BE2C (cell line): ENCODE data around the gene LEMD1.

ENCODE experiments used
- DNase-seq: peaks from one replicate; pipeline ENCODE4 v3.0.0-alpha.2; 2020
- H3K27me3 ChIP-seq: fragments of 250-450 bp; sonication (Bioruptor Pico); 2 replicates; pipeline ENCODE4 v1.5.1; 2020; ENCODE audit warnings: mild to moderate bottlenecking
- H3K36me3 ChIP-seq: fragments of 250-450 bp; sonication (Bioruptor Pico); 2 replicates; pipeline ENCODE4 v1.5.1; 2020; ENCODE audit warnings: mild to moderate bottlenecking
- H3K4me1 ChIP-seq: fragments of 250-450 bp; sonication (Bioruptor Pico); 2 replicates; pipeline ENCODE4 v1.5.1; 2020
- H3K4me3 ChIP-seq: 2 replicates; pipeline ENCODE4 v1.5.1; 2011; ENCODE audit warnings: low read depth, low read length
- H3K9me3 ChIP-seq: fragments of 250-450 bp; sonication (Bioruptor Pico); 2 replicates; pipeline ENCODE4 v1.5.1; 2020
- CTCF ChIP-seq: IDR thresholded peaks from 2 replicates; pipeline ENCODE4 v1.5.1; 2012; ENCODE audit warnings: mild to moderate bottlenecking, low read depth, low read length

Gene LEMD1

GRCh38 chr1:205346956-205347574, 74.8 kb downstream of the LEMD1 start:
- H3K27me3 ChIP-seq: peaks cover 7% of the 10 kb centered on the region; the same call in 1 of the 2 replicates
- no peaks in the 10 kb centered on the region for H3K9me3 ChIP-seq
- peaks cover 33% of the 10 kb centered on the region for H3K4me1 ChIP-seq
- TF ChIP-seq CTCF: no peak
- no peak for DNase-seq
- no peaks in the 10 kb centered on the region for H3K36me3 ChIP-seq
- no peak overlapping the region for H3K4me3 ChIP-seq

GRCh38 chr1:205345761-205346160, 76.1 kb downstream of the LEMD1 start:
- peaks cover 26% of the 10 kb centered on the region for H3K4me1 ChIP-seq
- TF ChIP-seq CTCF: no peak
- H3K36me3 ChIP-seq: no peaks in the 10 kb centered on the region
- no peaks in the 10 kb centered on the region for H3K9me3 ChIP-seq
- H3K4me3 ChIP-seq: no peak overlapping the region
- no peak for DNase-seq
- peaks cover 7% of the 10 kb centered on the region; the same call in 1 of the 2 replicates for H3K27me3 ChIP-seq

- Histone ChIP-seq H3K9me3 (no peaks in the 10 kb centered on the region), H3K4me3 (peak overlapping the region; percentile 63), H3K4me1 (peaks cover 14% of the 10 kb centered on the region), H3K27me3 (peaks cover 7% of the 10 kb centered on the region; the same call in 1 of the 2 replicates), H3K36me3 (no peaks in the 10 kb centered on the region)
- DNase-seq: peak; percentile 55
- TF ChIP-seq CTCF: no peak
Measured at GRCh38 chr1:205344066-205344928, 77.6 kb downstream of the LEMD1 start.

- Histone ChIP-seq H3K36me3 (no peaks in the 10 kb centered on the region), H3K4me3 (peak overlapping the region; percentile 63), H3K4me1 (peaks cover 8% of the 10 kb centered on the region), H3K9me3 (no peaks in the 10 kb centered on the region), H3K27me3 (peaks cover 7% of the 10 kb centered on the region; the same call in 1 of the 2 replicates)
- peak; percentile 48 for TF ChIP-seq CTCF
- peak; percentile 67 for DNase-seq
Measured at GRCh38 chr1:205343431-205344065, 78.3 kb downstream of the LEMD1 start.

- TF ChIP-seq CTCF: no peak
- H3K27me3 ChIP-seq: peaks cover 7% of the 10 kb centered on the region; the same call in 1 of the 2 replicates
- peak overlapping the region; percentile 63 for H3K4me3 ChIP-seq
Measured at GRCh38 chr1:205342986-205343385, 78.9 kb downstream of the LEMD1 start.

More at GRCh38 chr1:205342986-205343385, 78.9 kb downstream of the LEMD1 start:
- DNase-seq: no peak
- H3K4me1 ChIP-seq: peaks cover 3% of the 10 kb centered on the region
- H3K9me3 ChIP-seq: no peaks in the 10 kb centered on the region
- H3K36me3 ChIP-seq: no peaks in the 10 kb centered on the region
